ENCODE results near the gene UBIAD1.
"Not testable (repeated sequence)": the region's sequence is repeated elsewhere in the genome, so short reads cannot be mapped to it uniquely, and the experiment has no call there.

UBIAD1 gene

GRCh38 chr1:11279630-11280029, 6.6 kb downstream of the UBIAD1 start:
- DNase-seq (ENCODE audit: low read depth in 2 of 2), result no peak

GRCh38 chr1:11280719-11281376, 7.8 kb downstream of the UBIAD1 start:
- no peak for DNase-seq (ENCODE audit: low read depth in 2 of 2)

- DNase-seq (ENCODE audit: low read depth in 2 of 2), result peak; percentile 85
These were observed 8.7 kb downstream of the UBIAD1 start for GRCh38 chr1:11281518-11282331.

- no peak for DNase-seq (ENCODE audit: low read depth in 2 of 2)
These were observed 10.2 kb downstream of the UBIAD1 start for GRCh38 chr1:11283151-11283550.

GRCh38 chr1:11284784-11285183, 11.8 kb downstream of the UBIAD1 start:
- no peak for DNase-seq (ENCODE audit: low read depth in 2 of 2)

- DNase-seq (ENCODE audit: low read depth in 2 of 2), result no peak
These were observed 13.1 kb downstream of the UBIAD1 start for GRCh38 chr1:11285883-11286734.

GRCh38 chr1:11286735-11287410, 13.9 kb downstream of the UBIAD1 start:
- DNase-seq (ENCODE audit: low read depth in 2 of 2), result no peak

- DNase-seq (ENCODE audit: low read depth in 2 of 2), result no peak
These were observed 16.1 kb downstream of the UBIAD1 start for GRCh38 chr1:11289064-11289463.

GRCh38 chr1:11291049-11291448, 18.1 kb downstream of the UBIAD1 start:
- no peak for DNase-seq (ENCODE audit: low read depth in 2 of 2)

- no peak for DNase-seq (ENCODE audit: low read depth in 2 of 2)
These were observed 20.9 kb downstream of the UBIAD1 start for GRCh38 chr1:11293856-11294255.

- DNase-seq (ENCODE audit: low read depth in 2 of 2), result no peak
These were observed 22.0 kb downstream of the UBIAD1 start for GRCh38 chr1:11294951-11295350.

GRCh38 chr1:11295905-11296304, 22.9 kb downstream of the UBIAD1 start:
- DNase-seq (ENCODE audit: low read depth in 2 of 2), result no peak

- not testable (repeated sequence) for DNase-seq (ENCODE audit: low read depth in 2 of 2)
These were observed 24.8 kb downstream of the UBIAD1 start for GRCh38 chr1:11297774-11298173.

GRCh38 chr1:11298390-11299224, 25.6 kb downstream of the UBIAD1 start:
- DNase-seq (ENCODE audit: low read depth in 2 of 2), result no peak

- no peak for DNase-seq (ENCODE audit: low read depth in 2 of 2)
These were observed 26.2 kb downstream of the UBIAD1 start for GRCh38 chr1:11299225-11299574.

- no peak for DNase-seq (ENCODE audit: low read depth in 2 of 2)
These were observed 28.6 kb downstream of the UBIAD1 start for GRCh38 chr1:11301601-11302000.

- DNase-seq (ENCODE audit: low read depth in 2 of 2), result no peak
These were observed 29.4 kb downstream of the UBIAD1 start for GRCh38 chr1:11302366-11302765.

- not testable (repeated sequence) for DNase-seq (ENCODE audit: low read depth in 2 of 2)
These were observed 32.5 kb downstream of the UBIAD1 start for GRCh38 chr1:11305516-11305915.

- peak in 1 of 2 experiments; percentile 1 for DNase-seq (ENCODE audit: low read depth in 2 of 2)
These were observed 34.9 kb downstream of the UBIAD1 start for GRCh38 chr1:11307852-11308251.

GRCh38 chr1:11308699-11309224, 35.8 kb downstream of the UBIAD1 start:
- no peak for DNase-seq (ENCODE audit: low read depth in 2 of 2)

- DNase-seq (ENCODE audit: low read depth in 2 of 2), result no peak
These were observed 36.4 kb downstream of the UBIAD1 start for GRCh38 chr1:11309385-11309784.
